ENCODE data around the gene ATP6V1E1. TPM values are rescaled to one million over a fixed set of nuclear protein-coding genes. Genes with fewer than 3 reads are reported as not detected.

ATP6V1E1 gene
- total and polyA plus RNA-seq, 9 of the 15 experiments (the other 6 are each of a cell fraction or from before 2014, with no cell fraction given), result 122 to 249 (median 179) TPM

- TF ChIP-seq CTCFL (IDR thresholded peaks at IDR 0.05; ENCODE audit: borderline replicate concordance, insufficient read depth, low read depth, low read length, poor library complexity, severe bottlenecking), result no peak
- TF ChIP-seq GMEB1 (CRISPR knock-in tag; IDR thresholded peaks at IDR 0.05), result no peak
- TF ChIP-seq LEF1 (IDR thresholded peaks at IDR 0.05), result 0 out of 2 replicates have a peak, but pooled peaks have one; percentile 15
- no peak for TF ChIP-seq CREM (IDR thresholded peaks at IDR 0.05; ENCODE audit: low read depth)
- no peak for TF ChIP-seq ARNT (IDR thresholded peaks at IDR 0.05)
- no peak for TF ChIP-seq ZNF592 (IDR thresholded peaks at IDR 0.05)
- no peak for TF ChIP-seq RBBP5 (IDR thresholded peaks at IDR 0.05; ENCODE audit: borderline replicate concordance, insufficient read depth, low read length, poor library complexity, severe bottlenecking)
- TF ChIP-seq TCF7 (IDR thresholded peaks at IDR 0.05; ENCODE audit: borderline replicate concordance), result no peak
- no peak for TF ChIP-seq TBP (optimal IDR thresholded peaks at IDR 0.05; ENCODE audit: low read depth, low read length)
- TF ChIP-seq DNMT1 (IDR thresholded peaks at IDR 0.05), result no peak
- no peak for TF ChIP-seq ZNF140 (CRISPR knock-in tag; IDR thresholded peaks at IDR 0.05)
- TF ChIP-seq NCOR1 (IDR thresholded peaks at IDR 0.05), result no peak
- no peak for TF ChIP-seq ZFP36 (IDR thresholded peaks at IDR 0.05; ENCODE audit: low read depth, low read length, partially characterized antibody)
- TF ChIP-seq FOXK2 (conservative IDR thresholded peaks at IDR 0.05 in 1 of 2, IDR thresholded peaks at IDR 0.05 in 1 of 2; ENCODE audit: low read depth in 2 of 2), result no peak
Measured at GRCh38 chr22:17674152-17674551, 45.6 kb upstream of the ATP6V1E1 start (continued).
